Stimulated activated naive CD4-positive, alpha-beta T cell treated with Interleukin-2 at 50 U/mL for 16 hours (primary cell): ENCODE results near the gene DNAI1.
"Not testable (repeated sequence)": the region's sequence is repeated elsewhere in the genome, so short reads cannot be mapped to it uniquely, and the experiment has no call there.

Experiments
- DNase-seq: peaks from one replicate; lab custom pipeline; 2025; lab: John Stamatoyannopoulos, UW

DNAI1 gene

GRCh38 chr9:34458013-34458958 is at the start of gene DNAI1, which contains the start of gene FAM219A:
TSS of gene DNAI1 (plus strand) at chr9:34458805. CDS start at chr9:34459006, 201 bp downstream.
TSS of gene FAM219A (minus strand) at chr9:34458570. CDS start at chr9:34458263, 307 bp downstream.
- DNase-seq: peak; percentile 98

- DNase-seq: no peak
These were observed 49.5 kb upstream of the DNAI1 start for GRCh38 chr9:34409154-34409553.

GRCh38 chr9:34412336-34412735 is 46.3 kb upstream of the DNAI1 start:
- no peak for DNase-seq

- DNase-seq: no peak
These were observed 45.3 kb upstream of the DNAI1 start for GRCh38 chr9:34413231-34413852.

GRCh38 chr9:34417734-34418133 is 40.9 kb upstream of the DNAI1 start:
- DNase-seq: no peak

GRCh38 chr9:34419716-34420504 is 38.7 kb upstream of the DNAI1 start:
- no peak for DNase-seq

GRCh38 chr9:34426347-34427074 is 32.1 kb upstream of the DNAI1 start:
- DNase-seq: no peak

- no peak for DNase-seq
These were observed 30.2 kb upstream of the DNAI1 start for GRCh38 chr9:34428325-34428958.

GRCh38 chr9:34430843-34431437 is 27.7 kb upstream of the DNAI1 start:
- DNase-seq: no peak

- DNase-seq: no peak
These were observed 26.9 kb upstream of the DNAI1 start for GRCh38 chr9:34431667-34432066.

- peak; percentile 31 for DNase-seq
These were observed 21.3 kb upstream of the DNAI1 start for GRCh38 chr9:34437006-34437925.

GRCh38 chr9:34437926-34438307 is 20.7 kb upstream of the DNAI1 start:
- DNase-seq: not testable (repeated sequence)

- not testable (repeated sequence) for DNase-seq
These were observed 20.1 kb upstream of the DNAI1 start for GRCh38 chr9:34438465-34438864.

GRCh38 chr9:34440017-34440416 is 18.6 kb upstream of the DNAI1 start:
- no peak for DNase-seq

GRCh38 chr9:34442770-34443169 is 15.8 kb upstream of the DNAI1 start:
- DNase-seq: no peak

GRCh38 chr9:34443533-34443932 is 15.1 kb upstream of the DNAI1 start:
- no peak for DNase-seq

- DNase-seq: no peak
These were observed 14.6 kb upstream of the DNAI1 start for GRCh38 chr9:34443976-34444375.

GRCh38 chr9:34446468-34446891 is 12.1 kb upstream of the DNAI1 start:
- no peak for DNase-seq

GRCh38 chr9:34446951-34447350 is 11.7 kb upstream of the DNAI1 start:
- DNase-seq: no peak

- DNase-seq: no peak
These were observed 8.0 kb upstream of the DNAI1 start for GRCh38 chr9:34450644-34451043.
